Endodermal cell (in vitro differentiated cells): ENCODE data around the gene TSPAN18. TPM values are rescaled to one million over a fixed set of nuclear protein-coding genes. Genes with fewer than 3 reads are reported as not detected.

Experiments used
- DNase-seq: peaks from one replicate; pipeline ENCODE4 v3.0.0-alpha.2; 2017
- H3K27ac ChIP-seq: 2 replicates; pipeline ENCODE4 v1.5.1; 2013; ENCODE audit warnings: mild to moderate bottlenecking, low read depth, low read length, moderate library complexity
- H3K27me3 ChIP-seq: 2 replicates; pipeline ENCODE4 v1.6.1; 2013; ENCODE audit warnings: mild to moderate bottlenecking, low read length, moderate library complexity; ENCODE audit not compliant: insufficient read depth, control insufficient read depth, poor library complexity, severe bottlenecking
- H3K36me3 ChIP-seq: 2 replicates; pipeline ENCODE4 v1.7.0; 2013; ENCODE audit warnings: mild to moderate bottlenecking, low read length, moderate library complexity; ENCODE audit not compliant: control insufficient read depth, insufficient read depth
- H3K4me1 ChIP-seq: one replicate; pipeline ENCODE4 v1.7.0; 2013; ENCODE audit warnings: low read length; ENCODE audit not compliant: control insufficient read depth, insufficient read depth
- H3K4me3 ChIP-seq: 2 replicates; pipeline ENCODE4 v1.5.1; 2013; ENCODE audit warnings: mild to moderate bottlenecking, low read length, moderate library complexity
- H3K9ac ChIP-seq: 2 replicates; pipeline ENCODE4 v1.6.1; 2013; ENCODE audit warnings: mild to moderate bottlenecking, low read length, moderate library complexity; ENCODE audit not compliant: poor library complexity, severe bottlenecking; ENCODE audit errors: extremely low read depth
- H3K9me3 ChIP-seq: 2 replicates; pipeline ENCODE4 v1.6.1; 2013; ENCODE audit warnings: mild to moderate bottlenecking, low read length, moderate library complexity; ENCODE audit not compliant: control insufficient read depth
- H3K27ac Mint-ChIP-seq: 2 replicates; pipeline ENCODE4 v1.8.0; 2020; ENCODE audit warnings: mixed read lengths
- H3K27me3 Mint-ChIP-seq: 2 replicates; pipeline ENCODE4 v1.8.0; 2021; ENCODE audit warnings: mild to moderate bottlenecking, mixed read lengths; ENCODE audit not compliant: insufficient read depth
- H3K36me3 Mint-ChIP-seq: 2 replicates; pipeline ENCODE4 v1.8.0; 2020; ENCODE audit warnings: low read depth, mixed read lengths
- H3K4me1 Mint-ChIP-seq: 2 replicates; pipeline ENCODE4 v1.8.0; 2020; ENCODE audit warnings: mixed read lengths
- H3K4me3 Mint-ChIP-seq: 2 replicates; pipeline ENCODE4 v1.8.0; 2020; ENCODE audit warnings: mild to moderate bottlenecking, moderate library complexity, mixed read lengths
- H3K9me3 Mint-ChIP-seq: 2 replicates; pipeline ENCODE4 v1.8.0; 2020; ENCODE audit warnings: mild to moderate bottlenecking, mixed read lengths
- WGBS, 2 experiments: methylation state at CpG; one replicate each; pipeline versions ENCODE4 v1.1.5 to v1.1.7; 2013; ENCODE audit warnings: missing lambda C conversion rate in 2 of 2, mixed read lengths in 1 of 2; ENCODE audit not compliant: insufficient coverage in 1 of 2, insufficient read length in 1 of 2; 5-methylcytosine and 5-hydroxymethylcytosine counted together
- total RNA-seq, 2 donors: library from RNA; stranded (reverse); fragmentation: NEBNext Ultra II Directional in 1 of 2; extraction: Animal tissue kit (Norgen Biotek cat#: 25700) in 1 of 2; gene quantifications; 2 replicates in 1 of 2; 3 replicates in 1 of 2; pipeline ENCODE4 v1.2.1, GENCODE V29; 2021
- TF ChIP-seq, protein P1 (sequence below): fragments of 200-600 bp; sonication (generic); conservative IDR thresholded peaks from 2 replicates; pipeline ENCODE4 v1.5.0; 2021; ENCODE audit warnings: antibody characterized with exemption, mild to moderate bottlenecking

The TSPAN18 gene
- total RNA-seq, 2 donors from 2014 or later: 28.0 to 28.7 TPM

DNA sequence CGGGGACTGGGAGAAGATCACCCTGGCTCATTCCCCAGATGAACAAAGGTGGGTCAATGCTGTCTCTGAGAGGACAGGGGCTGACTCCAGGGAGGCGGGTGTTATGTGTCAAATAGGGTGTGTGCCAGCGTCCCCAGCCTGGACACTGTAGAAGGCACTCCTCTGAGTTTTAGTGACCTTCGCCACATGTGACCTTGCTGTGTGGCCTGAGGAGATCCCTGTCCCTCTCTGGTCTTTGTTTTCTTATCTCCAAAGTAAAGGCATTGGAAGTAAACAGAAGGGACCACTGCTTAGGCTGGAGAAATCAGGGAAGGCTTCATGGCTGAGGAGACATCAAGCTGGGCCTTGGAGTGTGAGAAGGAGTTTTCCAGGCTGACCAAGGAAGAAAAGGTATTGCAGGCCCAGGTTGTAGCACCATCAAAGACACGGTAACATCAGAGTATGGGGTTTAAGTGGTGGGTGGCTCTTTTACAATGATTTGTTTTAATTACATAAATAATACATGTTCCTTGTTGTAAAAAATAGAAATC, 149.5 kb downstream of the TSPAN18 start:
- H3K4me3 Mint-ChIP-seq: no peak overlapping the region
- Histone ChIP-seq H3K36me3 (no peaks in the 10 kb centered on the region), H3K27ac (no peak overlapping the region), H3K27me3 (no peaks in the 10 kb centered on the region), H3K9me3 (no peaks in the 10 kb centered on the region), H3K9ac (no peak overlapping the region), H3K4me1 (peaks cover 14% of the 10 kb centered on the region), H3K4me3 (no peak overlapping the region)
- peaks cover 2% of the 10 kb centered on the region for H3K27me3 Mint-ChIP-seq
- 89 to 94% methylated on average over 4 to 5 of the region's 5 CpGs for WGBS, 2 experiments
- TF ChIP-seq, protein P1, sequence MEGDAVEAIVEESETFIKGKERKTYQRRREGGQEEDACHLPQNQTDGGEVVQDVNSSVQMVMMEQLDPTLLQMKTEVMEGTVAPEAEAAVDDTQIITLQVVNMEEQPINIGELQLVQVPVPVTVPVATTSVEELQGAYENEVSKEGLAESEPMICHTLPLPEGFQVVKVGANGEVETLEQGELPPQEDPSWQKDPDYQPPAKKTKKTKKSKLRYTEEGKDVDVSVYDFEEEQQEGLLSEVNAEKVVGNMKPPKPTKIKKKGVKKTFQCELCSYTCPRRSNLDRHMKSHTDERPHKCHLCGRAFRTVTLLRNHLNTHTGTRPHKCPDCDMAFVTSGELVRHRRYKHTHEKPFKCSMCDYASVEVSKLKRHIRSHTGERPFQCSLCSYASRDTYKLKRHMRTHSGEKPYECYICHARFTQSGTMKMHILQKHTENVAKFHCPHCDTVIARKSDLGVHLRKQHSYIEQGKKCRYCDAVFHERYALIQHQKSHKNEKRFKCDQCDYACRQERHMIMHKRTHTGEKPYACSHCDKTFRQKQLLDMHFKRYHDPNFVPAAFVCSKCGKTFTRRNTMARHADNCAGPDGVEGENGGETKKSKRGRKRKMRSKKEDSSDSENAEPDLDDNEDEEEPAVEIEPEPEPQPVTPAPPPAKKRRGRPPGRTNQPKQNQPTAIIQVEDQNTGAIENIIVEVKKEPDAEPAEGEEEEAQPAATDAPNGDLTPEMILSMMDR: no peak
- no peaks in the 10 kb centered on the region for H3K9me3 Mint-ChIP-seq
- H3K27ac Mint-ChIP-seq: no peak overlapping the region
- H3K4me1 Mint-ChIP-seq: peaks cover 12% of the 10 kb centered on the region
- no peak for DNase-seq
- H3K36me3 Mint-ChIP-seq: peaks cover 3% of the 10 kb centered on the region

DNA sequence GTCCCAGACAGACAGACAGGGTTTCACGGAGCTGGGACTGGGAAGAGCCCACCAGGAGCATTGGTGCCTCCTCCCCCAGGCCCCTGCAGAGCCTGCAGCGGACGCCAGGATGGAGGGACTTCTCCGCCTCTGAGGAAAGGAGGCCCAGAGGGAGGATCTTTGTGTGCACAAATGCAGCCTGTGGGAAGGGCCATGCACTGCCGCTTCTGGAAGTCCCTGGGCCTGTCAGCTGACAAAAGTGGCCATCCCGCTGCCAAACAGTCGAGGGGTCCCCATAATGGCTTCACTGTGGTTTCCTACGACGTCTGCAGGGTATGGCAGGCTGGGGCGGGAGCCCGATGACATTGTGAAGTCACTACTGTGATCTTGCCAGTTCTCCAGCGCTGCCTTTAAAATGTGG, 150.1 kb downstream of the TSPAN18 start:
- no peaks in the 10 kb centered on the region for H3K27me3 ChIP-seq
- H3K27ac ChIP-seq: peak overlapping the region; percentile 40
- peak overlapping the region; percentile 84 for H3K27ac Mint-ChIP-seq
- H3K9me3 ChIP-seq: no peaks in the 10 kb centered on the region
- peaks cover 14% of the 10 kb centered on the region for H3K4me1 ChIP-seq
- DNase-seq: no peak
- no peaks in the 10 kb centered on the region for H3K36me3 ChIP-seq
- no peak overlapping the region for H3K4me3 ChIP-seq
- no peak overlapping the region for H3K9ac ChIP-seq
- H3K36me3 Mint-ChIP-seq: no peaks in the 10 kb centered on the region
- H3K27me3 Mint-ChIP-seq: peaks cover 2% of the 10 kb centered on the region
- TF ChIP-seq, protein P1: no peak
- H3K4me3 Mint-ChIP-seq: no peak overlapping the region
- peaks cover 12% of the 10 kb centered on the region for H3K4me1 Mint-ChIP-seq
- WGBS, 2 experiments: 82 to 88% methylated on average over 8 to 12 of the region's 12 CpGs
- H3K9me3 Mint-ChIP-seq: no peaks in the 10 kb centered on the region

DNA sequence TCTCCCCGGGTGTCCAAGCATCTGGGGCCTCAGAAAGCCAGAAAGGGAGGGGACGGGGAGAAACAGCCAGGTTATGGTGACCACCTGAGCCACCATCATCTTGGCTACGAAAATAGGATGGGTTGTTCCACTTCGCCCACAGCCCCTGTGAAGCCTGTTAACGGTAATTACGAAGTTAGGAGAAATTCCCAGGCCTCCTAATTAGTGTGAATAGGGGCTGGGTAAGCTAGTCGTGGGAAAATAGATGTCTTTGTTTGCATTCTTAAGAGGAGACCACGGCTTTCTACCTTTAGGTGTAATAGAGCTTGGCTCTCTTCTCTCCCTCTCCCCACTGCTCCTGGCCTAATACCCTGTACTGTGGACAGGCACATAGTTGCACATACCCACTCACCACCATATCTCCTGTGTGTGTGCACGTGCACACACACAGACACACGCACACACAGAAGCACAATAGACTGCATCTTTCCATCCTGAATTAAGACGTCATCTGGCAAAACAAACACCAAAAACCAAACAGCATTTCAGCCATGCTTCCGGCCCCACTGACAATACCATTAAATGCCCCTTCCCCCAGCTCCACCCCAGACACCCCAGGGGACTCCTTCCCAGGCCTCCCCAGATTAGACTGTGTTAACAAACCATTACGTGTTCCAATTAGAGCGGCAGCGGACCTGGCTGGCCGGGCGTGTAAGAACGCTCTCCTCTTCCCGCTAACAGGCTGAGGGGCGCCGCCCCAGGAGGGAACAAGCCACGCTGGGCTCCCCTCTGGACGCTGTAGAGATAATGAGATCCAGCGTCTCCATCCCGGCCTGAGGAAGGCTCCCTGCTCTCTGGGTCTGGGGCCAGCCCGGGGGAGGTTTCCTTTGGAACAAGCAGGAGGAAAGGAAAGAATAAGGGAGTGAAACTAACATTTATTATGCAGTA, 151.1 kb downstream of the TSPAN18 start:
- Histone ChIP-seq H3K4me3 (no peak overlapping the region), H3K9me3 (no peaks in the 10 kb centered on the region), H3K36me3 (no peaks in the 10 kb centered on the region), H3K9ac (peak overlapping the region; percentile 21), H3K4me1 (peaks cover 14% of the 10 kb centered on the region), H3K27ac (peak overlapping the region; percentile 15), H3K27me3 (no peaks in the 10 kb centered on the region)
- H3K27me3 Mint-ChIP-seq: peaks cover 2% of the 10 kb centered on the region
- no peak overlapping the region for H3K27ac Mint-ChIP-seq
- 45 to 47% methylated on average over 12 to 26 of the region's 26 CpGs for WGBS, 2 experiments
- peak; percentile 80 for DNase-seq
- H3K36me3 Mint-ChIP-seq: no peaks in the 10 kb centered on the region
- H3K4me3 Mint-ChIP-seq: no peak overlapping the region
- TF ChIP-seq, protein P1: no peak
- H3K9me3 Mint-ChIP-seq: no peaks in the 10 kb centered on the region
- peaks cover 12% of the 10 kb centered on the region for H3K4me1 Mint-ChIP-seq
